CD4-positive, alpha-beta T cell (primary cell): ENCODE data around the gene RBL1. TPM values are rescaled to one million over a fixed set of nuclear protein-coding genes. Genes with fewer than 3 reads are reported as not detected.

Experiments used
- ATAC-seq: fragments of 200-7000 bp; cut with Tn5 transposase; one replicate; pipeline ENCODE4 v1.10.0; 2022; ENCODE audit warnings: mild to moderate bottlenecking; ENCODE audit not compliant: poor library complexity
- CTCF ChIA-PET: fragments of 350-600 bp; sonication (Branson Sonifier 250); formaldehyde crosslinking; loops from one replicate; lab custom pipeline; 2021; ENCODE audit warnings: antibody characterized with exemption, inconsistent platforms; lab: Charles Lee
- POLR2A ChIA-PET: fragments of 350-600 bp; sonication (Branson Sonifier 250); formaldehyde crosslinking; loops from one replicate; lab custom pipeline; 2021; ENCODE audit warnings: antibody characterized with exemption, inconsistent platforms; lab: Charles Lee
- DNase-seq, 14 experiments: peaks; one replicate each; pipeline ENCODE4 v3.0.0-alpha.2; 2013 to 2020; ENCODE audit warnings: mixed read lengths in 2 of 14
- H3K27ac ChIP-seq, 2 donors: one replicate each; pipeline versions ENCODE4 v1.5.1 to v1.7.0; 2013; ENCODE audit warnings: low read length in 2 of 2, low read depth in 1 of 2, mild to moderate bottlenecking in 1 of 2
- H3K27me3 ChIP-seq, 2 experiments: 1 replicate in 1 of 2; 2 replicates in 1 of 2; pipeline versions ENCODE4 v1.6.1 to v1.7.0; 2013; ENCODE audit warnings: low read length in 2 of 2, control low read depth in 1 of 2, mild to moderate bottlenecking in 1 of 2, moderate library complexity in 1 of 2; ENCODE audit not compliant: insufficient read depth in 2 of 2, control insufficient read depth in 1 of 2
- H3K36me3 ChIP-seq: one replicate; pipeline ENCODE4 v1.6.1; 2013; ENCODE audit warnings: low read length, control low read depth; ENCODE audit not compliant: insufficient read depth
- H3K4me1 ChIP-seq: one replicate; pipeline ENCODE4 v1.6.1; 2013; ENCODE audit warnings: low read length, control low read depth; ENCODE audit not compliant: insufficient read depth
- H3K4me3 ChIP-seq: one replicate; pipeline ENCODE4 v1.5.1; 2013; ENCODE audit warnings: mild to moderate bottlenecking, low read length, moderate library complexity
- H3K9me3 ChIP-seq, 2 experiments: 1 replicate in 1 of 2; 2 replicates in 1 of 2; pipeline versions ENCODE4 v1.6.1 to v1.7.0; 2013; ENCODE audit warnings: low read length in 2 of 2, mild to moderate bottlenecking in 2 of 2, control low read depth in 1 of 2, moderate library complexity in 1 of 2; ENCODE audit not compliant: control insufficient read depth in 1 of 2, insufficient read depth in 1 of 2
- H3K27ac Mint-ChIP-seq: one replicate; pipeline ENCODE4 v1.8.0; 2020; ENCODE audit warnings: mixed read lengths
- H3K27me3 Mint-ChIP-seq: one replicate; pipeline ENCODE4 v1.8.0; 2021; ENCODE audit warnings: mixed read lengths
- H3K36me3 Mint-ChIP-seq: one replicate; pipeline ENCODE4 v1.8.0; 2021; ENCODE audit warnings: low read depth, mixed read lengths
- H3K4me1 Mint-ChIP-seq: one replicate; pipeline ENCODE4 v1.8.0; 2021; ENCODE audit warnings: low read depth, mixed read lengths
- H3K4me3 Mint-ChIP-seq: one replicate; pipeline ENCODE4 v1.8.0; 2020; ENCODE audit warnings: mild to moderate bottlenecking, mixed read lengths
- H3K9me3 Mint-ChIP-seq: one replicate; pipeline ENCODE4 v1.8.0; 2020; ENCODE audit warnings: mixed read lengths
- intact Hi-C, 2 experiments: fragments of 100-400 bp; cut with DNase I in 1 of 2; cut with micrococcal nuclease in 1 of 2; formaldehyde crosslinking; loops; one replicate each; pipeline versions ENCODE4 v1.15.1 to v1.9.0; 2023 to 2025; cut with DNase I, micrococcal nuclease
- total RNA-seq, 174 experiments: library from RNA in 2 of 174; stranded (reverse) in 2 of 174; gene quantifications; one replicate each; pipeline ENCODE4 v1.2.3 and lab custom pipeline; 2021 to 2026
- TF ChIP-seq, protein P1 (sequence below): fragments of 200-600 bp; IDR thresholded peaks from one replicate; pipeline ENCODE4 v1.8.0; 2022; ENCODE audit warnings: antibody characterized with exemption, mild to moderate bottlenecking

Gene RBL1
- total RNA-seq, 2 experiments from 2014 or later, result 37.4 to 39.1 TPM

DNA sequence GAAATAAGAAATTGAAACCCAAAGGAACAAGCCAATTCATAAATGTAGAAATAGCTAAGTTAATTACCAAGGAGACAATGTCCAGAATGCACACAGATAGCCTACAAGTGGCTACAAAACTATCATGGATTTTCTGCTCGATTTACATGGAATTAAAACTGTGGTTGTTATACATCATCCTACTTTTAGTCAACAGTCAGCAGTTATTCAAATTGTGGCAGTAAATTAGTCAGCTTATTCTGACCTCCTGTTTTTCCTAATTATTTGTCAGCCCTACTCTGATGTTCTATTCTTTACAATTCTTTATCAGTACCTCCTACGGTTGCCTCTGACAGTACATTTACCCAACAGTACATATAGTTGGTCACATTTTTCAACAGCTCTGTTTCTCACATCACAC is 29.6 kb downstream of the RBL1 start:
- POLR2A ChIA-PET, result no interaction called here
- CTCF ChIA-PET, result interaction anchor here (0.6 kb wide), 1 partner anchor 17 kb away, joined by 3 read pairs; no protein-coding TSS in a partner anchor
- ATAC-seq, result no peak

DNA sequence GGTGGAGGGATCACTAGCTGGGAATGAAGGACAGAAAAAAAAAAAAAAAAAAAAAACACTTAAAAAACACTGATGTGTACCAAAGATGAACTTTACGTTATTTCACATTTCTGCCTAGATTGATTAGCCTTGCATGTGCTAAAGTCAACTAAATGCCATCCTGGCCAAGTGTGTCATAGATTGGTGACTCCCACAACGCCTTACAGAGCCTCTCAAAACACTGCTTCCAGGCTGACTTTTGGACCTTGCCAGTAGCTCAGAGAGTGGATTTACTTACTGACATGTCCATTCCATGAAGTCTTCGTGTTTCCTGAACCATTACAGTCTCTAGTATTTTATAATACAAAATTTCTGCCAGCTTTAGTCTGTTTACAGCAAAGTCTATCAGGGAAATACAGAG is 40.5 kb downstream of the RBL1 start:
- no peak overlapping the region for H3K27ac ChIP-seq
- intact Hi-C loops, result no loop called here
- H3K4me1 ChIP-seq, result no peaks in the 10 kb centered on the region
- DNase-seq (no peak), ATAC-seq (no peak)
- H3K4me1 Mint-ChIP-seq, result no peaks in the 10 kb centered on the region
- ChIA-PET CTCF (interaction anchor here (0.6 to 0.7 kb wide), 2 partner anchors 12 to 141 kb away, joined by 3 read pairs; no protein-coding TSS in a partner anchor), POLR2A (no interaction called here)
- H3K27me3 ChIP-seq, result no peaks in the 10 kb centered on the region
- TF ChIP-seq, protein P1, sequence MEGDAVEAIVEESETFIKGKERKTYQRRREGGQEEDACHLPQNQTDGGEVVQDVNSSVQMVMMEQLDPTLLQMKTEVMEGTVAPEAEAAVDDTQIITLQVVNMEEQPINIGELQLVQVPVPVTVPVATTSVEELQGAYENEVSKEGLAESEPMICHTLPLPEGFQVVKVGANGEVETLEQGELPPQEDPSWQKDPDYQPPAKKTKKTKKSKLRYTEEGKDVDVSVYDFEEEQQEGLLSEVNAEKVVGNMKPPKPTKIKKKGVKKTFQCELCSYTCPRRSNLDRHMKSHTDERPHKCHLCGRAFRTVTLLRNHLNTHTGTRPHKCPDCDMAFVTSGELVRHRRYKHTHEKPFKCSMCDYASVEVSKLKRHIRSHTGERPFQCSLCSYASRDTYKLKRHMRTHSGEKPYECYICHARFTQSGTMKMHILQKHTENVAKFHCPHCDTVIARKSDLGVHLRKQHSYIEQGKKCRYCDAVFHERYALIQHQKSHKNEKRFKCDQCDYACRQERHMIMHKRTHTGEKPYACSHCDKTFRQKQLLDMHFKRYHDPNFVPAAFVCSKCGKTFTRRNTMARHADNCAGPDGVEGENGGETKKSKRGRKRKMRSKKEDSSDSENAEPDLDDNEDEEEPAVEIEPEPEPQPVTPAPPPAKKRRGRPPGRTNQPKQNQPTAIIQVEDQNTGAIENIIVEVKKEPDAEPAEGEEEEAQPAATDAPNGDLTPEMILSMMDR, result no peak
- H3K9me3 Mint-ChIP-seq, result no peaks in the 10 kb centered on the region
- no peaks in the 10 kb centered on the region for H3K9me3 ChIP-seq
- no peak overlapping the region for H3K4me3 ChIP-seq
- no peaks in the 10 kb centered on the region for H3K27me3 Mint-ChIP-seq
- H3K27ac Mint-ChIP-seq, result peak overlapping the region; percentile 13
- peaks cover 86% of the 10 kb centered on the region for H3K36me3 Mint-ChIP-seq
- peaks cover 54% of the 10 kb centered on the region for H3K36me3 ChIP-seq
- no peak overlapping the region for H3K4me3 Mint-ChIP-seq

More for the DNA sequence above, 29.6 kb downstream of the RBL1 start:
- Histone ChIP-seq H3K4me1 (peaks cover 7% of the 10 kb centered on the region), H3K36me3 (peaks cover 42% of the 10 kb centered on the region), H3K27me3 (no peaks in the 10 kb centered on the region), H3K9me3 (no peaks in the 10 kb centered on the region), H3K27ac (no peak overlapping the region), H3K4me3 (no peak overlapping the region)
- intact Hi-C loops, result no loop called here
- Mint-ChIP-seq H3K4me3 (no peak overlapping the region), H3K36me3 (peaks cover 42% of the 10 kb centered on the region), H3K4me1 (peaks cover 4% of the 10 kb centered on the region), H3K27me3 (no peaks in the 10 kb centered on the region), H3K27ac (no peak overlapping the region), H3K9me3 (no peaks in the 10 kb centered on the region)
- no peak for DNase-seq
- TF ChIP-seq, protein P1, result no peak

DNA sequence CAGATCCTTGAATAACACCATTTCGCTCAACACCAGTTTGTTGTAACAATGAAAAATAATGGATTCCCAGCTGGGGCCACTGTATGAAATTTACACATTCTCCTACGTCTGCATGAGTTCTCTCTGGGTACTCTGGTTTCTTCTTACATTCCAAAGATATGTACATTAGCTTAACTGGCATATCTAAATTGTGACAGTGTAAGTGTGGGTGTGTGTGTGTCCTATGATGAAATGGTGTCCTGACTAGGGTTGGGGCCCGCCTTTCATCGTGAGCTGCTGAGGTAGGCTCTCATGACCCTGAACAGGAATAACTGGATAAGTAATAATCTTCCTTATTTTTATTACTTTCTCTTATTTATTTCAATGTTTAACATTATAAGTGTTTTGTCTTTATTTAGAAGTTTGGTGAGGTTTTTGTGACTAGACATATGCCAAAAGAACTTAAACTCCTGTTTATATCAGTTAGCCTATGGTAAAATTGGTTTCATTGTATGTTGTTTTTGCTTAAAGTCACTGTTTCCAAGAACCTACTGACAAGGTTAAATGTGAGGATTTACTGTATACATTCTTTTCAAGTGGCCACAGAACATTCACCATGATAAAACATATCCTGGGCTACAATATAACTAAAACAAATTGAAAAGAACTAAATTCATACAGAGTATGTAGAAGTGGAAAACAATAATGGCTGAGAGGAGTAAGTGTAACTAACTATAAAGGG is 42.4 kb downstream of the RBL1 start:
- TF ChIP-seq, protein P1, result no peak
- ChIA-PET POLR2A (no interaction called here), CTCF (no interaction called here)
- intact Hi-C loops, result no loop called here
- peak overlapping the region; percentile 17 for H3K27ac Mint-ChIP-seq
- peaks cover 81% of the 10 kb centered on the region for H3K36me3 Mint-ChIP-seq
- DNase-seq (no peak), ATAC-seq (no peak)
- H3K9me3 ChIP-seq, result no peaks in the 10 kb centered on the region
- H3K4me3 ChIP-seq, result no peak overlapping the region
- no peak overlapping the region for H3K27ac ChIP-seq
- H3K4me1 ChIP-seq, result no peaks in the 10 kb centered on the region
- no peaks in the 10 kb centered on the region for H3K9me3 Mint-ChIP-seq
- peaks cover 43% of the 10 kb centered on the region for H3K36me3 ChIP-seq
- no peaks in the 10 kb centered on the region for H3K27me3 Mint-ChIP-seq
- no peak overlapping the region for H3K4me3 Mint-ChIP-seq
- no peaks in the 10 kb centered on the region for H3K4me1 Mint-ChIP-seq
- H3K27me3 ChIP-seq, result no peaks in the 10 kb centered on the region
